GM18867 (cell line): ENCODE data around the gene NUMBL.
"Not testable (repeated sequence)": the region's sequence is repeated elsewhere in the genome, so short reads cannot be mapped to it uniquely, and the experiment has no call there.

Source experiments
- ATAC-seq: cut with Tn5 transposase; IDR thresholded peaks from one replicate; pipeline ENCODE4 v1.9.1; 2021; ENCODE audit warnings: mild to moderate bottlenecking, moderate library complexity; ENCODE audit not compliant: unreplicated experiment

NUMBL gene

GRCh38 chr19:40632311-40633036 is 58.0 kb downstream of the NUMBL start:
- no peak for ATAC-seq

GRCh38 chr19:40630571-40631160 is 59.8 kb downstream of the NUMBL start:
- no peak for ATAC-seq

- no peak for ATAC-seq
Observed at GRCh38 chr19:40629346-40629745, 61.1 kb downstream of the NUMBL start.

GRCh38 chr19:40627486-40628279 is 62.8 kb downstream of the NUMBL start:
- no peak for ATAC-seq

GRCh38 chr19:40626918-40627317 is 63.5 kb downstream of the NUMBL start:
- no peak for ATAC-seq

GRCh38 chr19:40625406-40626120 is 64.9 kb downstream of the NUMBL start:
- ATAC-seq = no peak

- ATAC-seq = not testable (repeated sequence)
Observed at GRCh38 chr19:40624369-40625153, 65.9 kb downstream of the NUMBL start.

GRCh38 chr19:40623403-40624251 is 66.8 kb downstream of the NUMBL start:
- ATAC-seq = no peak

GRCh38 chr19:40622773-40623075 is 67.7 kb downstream of the NUMBL start:
- no peak for ATAC-seq

- ATAC-seq = no peak
Observed at GRCh38 chr19:40621966-40622772, 68.3 kb downstream of the NUMBL start.

GRCh38 chr19:40621283-40621682 is 69.2 kb downstream of the NUMBL start:
- ATAC-seq = no peak

GRCh38 chr19:40620161-40620485 is 70.3 kb downstream of the NUMBL start:
- ATAC-seq = no peak

- no peak for ATAC-seq
Observed at GRCh38 chr19:40619333-40620160, 70.9 kb downstream of the NUMBL start.

- no peak for ATAC-seq
Observed at GRCh38 chr19:40617961-40618360, 72.5 kb downstream of the NUMBL start.

GRCh38 chr19:40616941-40617340 is 73.5 kb downstream of the NUMBL start:
- no peak for ATAC-seq

GRCh38 chr19:40616178-40616577 is 74.3 kb downstream of the NUMBL start:
- no peak for ATAC-seq
